OCI-LY3 (cell line): ENCODE results near the gene PRKCD.

Experiments used
- H2AFZ ChIP-seq: fragments of 200-600, 300-600 bp; shearing (Covaris generic); 2 replicates; pipeline ENCODE4 v1.6.0; 2014; ENCODE audit warnings: antibody characterized with exemption, low read depth, low read length
- H3K27ac ChIP-seq: fragments of 200-600, 300-600 bp; sonication (generic); 2 replicates; pipeline ENCODE4 v1.5.1; 2014; ENCODE audit warnings: mild to moderate bottlenecking, low read length, moderate library complexity, mixed read lengths
- H3K27me3 ChIP-seq: fragments of 200-600, 300-600 bp; sonication (generic); 2 replicates; pipeline ENCODE4 v1.6.1; 2014; ENCODE audit warnings: low read depth, low read length, mixed read lengths
- H3K36me3 ChIP-seq: fragments of 200-600, 300-600 bp; sonication (generic); replicated peaks from 2 replicates; pipeline ENCODE3; 2014; ENCODE audit warnings: low read depth, low read length, mixed read lengths
- H3K4me1 ChIP-seq: fragments of 300-600, 200-600 bp; sonication (generic); 2 replicates; pipeline ENCODE4 v1.6.1; 2014; ENCODE audit warnings: low read length, mixed read lengths
- H3K4me2 ChIP-seq: fragments of 200-600, 300-600 bp; sonication (generic); 2 replicates; pipeline ENCODE4 v1.6.1; 2014; ENCODE audit warnings: low read length, mixed read lengths
- H3K4me3 ChIP-seq: fragments of 300-600, 200-600 bp; sonication (generic); 2 replicates; pipeline ENCODE4 v1.5.1; 2014; ENCODE audit warnings: antibody characterized with exemption, mild to moderate bottlenecking, low read length, moderate library complexity
- H3K79me2 ChIP-seq: fragments of 300-600, 200-600 bp; shearing (Covaris generic); 2 replicates; pipeline ENCODE4 v1.6.1; 2014; ENCODE audit warnings: mild to moderate bottlenecking, low read length, mixed read lengths
- H3K9ac ChIP-seq: fragments of 300-600, 200-600 bp; shearing (Covaris generic); 2 replicates; pipeline ENCODE4 v1.6.0; 2014; ENCODE audit warnings: mild to moderate bottlenecking, low read length, moderate library complexity
- H3K9me3 ChIP-seq: fragments of 200-600, 300-600 bp; shearing (Covaris generic); 2 replicates; pipeline ENCODE4 v1.6.1; 2014; ENCODE audit warnings: low read length, mixed read lengths; ENCODE audit not compliant: insufficient read depth
- H4K20me1 ChIP-seq: fragments of 200-600, 300-600 bp; sonication (generic); 2 replicates; pipeline ENCODE4 v1.6.1; 2016; ENCODE audit warnings: low read length, mixed read lengths; ENCODE audit not compliant: insufficient read depth
- CTCF ChIP-seq: fragments of 200-600, 300-600 bp; sonication (generic); IDR thresholded peaks from 2 replicates; pipeline ENCODE4 v1.5.1; 2014; ENCODE audit warnings: antibody characterized with exemption, low read length, low read depth
- EZH2phosphoT487 ChIP-seq: fragments of 200-600 bp; shearing (Covaris generic); IDR thresholded peaks from 2 replicates; pipeline ENCODE4 v1.6.1; 2018; ENCODE audit warnings: antibody characterized with exemption, mixed run types, low read depth

PRKCD gene

DNA sequence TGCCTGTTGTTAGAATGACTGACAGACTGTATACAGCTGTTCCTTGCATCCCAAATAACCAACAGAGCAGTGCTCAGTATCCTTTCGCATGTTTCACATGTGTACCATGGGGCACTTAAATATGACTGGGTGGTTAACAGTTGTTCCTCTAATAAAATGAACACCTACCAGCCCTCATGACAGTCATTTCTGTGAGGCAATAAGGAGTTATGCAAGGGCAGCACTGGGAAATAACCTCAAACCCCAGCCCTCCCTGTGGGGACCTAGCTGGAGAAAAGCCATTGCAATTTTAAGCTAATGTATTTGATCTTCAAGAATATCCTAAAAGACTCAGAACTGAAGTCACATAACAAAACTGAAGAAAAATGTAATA lies 38.1 kb upstream of the PRKCD start:
- Histone ChIP-seq H2AFZ (no peak overlapping the region), H3K9ac (no peak overlapping the region), H3K27ac (no peak overlapping the region), H3K27me3 (no peaks in the 10 kb centered on the region), H4K20me1 (no peaks in the 10 kb centered on the region), H3K4me2 (no peak overlapping the region), H3K4me3 (no peak overlapping the region), H3K36me3 (peaks cover 70% of the 10 kb centered on the region), H3K9me3 (no peaks in the 10 kb centered on the region), H3K4me1 (no peaks in the 10 kb centered on the region), H3K79me2 (no peaks in the 10 kb centered on the region)
- TF ChIP-seq EZH2phosphoT487 = no peak
- no peak for TF ChIP-seq CTCF

DNA sequence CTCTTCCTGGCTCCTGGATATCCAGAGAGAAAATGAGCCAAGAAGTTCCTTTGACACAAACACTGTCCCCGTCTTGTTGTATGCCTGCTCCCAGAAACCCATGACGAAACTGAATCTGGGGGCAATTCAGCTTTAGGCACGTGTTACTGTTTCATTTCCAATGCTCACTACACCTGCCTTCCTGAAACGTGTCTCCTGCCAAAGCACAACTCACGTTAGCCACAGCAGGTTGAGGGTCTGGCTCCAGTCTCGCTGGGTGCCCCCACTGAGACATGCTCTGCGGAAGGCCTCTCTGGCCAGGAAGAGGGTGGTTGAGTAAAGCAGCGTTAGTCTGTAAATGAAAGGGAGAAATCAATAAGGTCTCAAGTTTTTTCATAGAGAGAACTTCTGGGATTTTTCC lies 37.5 kb upstream of the PRKCD start:
- Histone ChIP-seq H2AFZ (no peak overlapping the region), H3K9ac (no peak overlapping the region), H3K79me2 (peaks cover 5% of the 10 kb centered on the region), H4K20me1 (no peaks in the 10 kb centered on the region), H3K4me1 (no peaks in the 10 kb centered on the region), H3K9me3 (no peaks in the 10 kb centered on the region), H3K27me3 (no peaks in the 10 kb centered on the region), H3K4me3 (no peak overlapping the region), H3K36me3 (peaks cover 66% of the 10 kb centered on the region), H3K4me2 (no peak overlapping the region), H3K27ac (no peak overlapping the region)
- TF ChIP-seq CTCF (no peak), EZH2phosphoT487 (no peak)

GRCh38 chr3:53123953-53124352 lies 37.1 kb upstream of the PRKCD start:
- Histone ChIP-seq H3K36me3 (peaks cover 64% of the 10 kb centered on the region), H3K9ac (no peak overlapping the region), H3K4me1 (peaks cover 4% of the 10 kb centered on the region), H3K27ac (no peak overlapping the region), H3K4me2 (no peak overlapping the region), H3K27me3 (no peaks in the 10 kb centered on the region), H3K9me3 (no peaks in the 10 kb centered on the region), H2AFZ (no peak overlapping the region), H3K79me2 (peaks cover 10% of the 10 kb centered on the region), H3K4me3 (no peak overlapping the region), H4K20me1 (no peaks in the 10 kb centered on the region)
- TF ChIP-seq CTCF (no peak), EZH2phosphoT487 (no peak)

GRCh38 chr3:53126601-53127000 lies 34.4 kb upstream of the PRKCD start:
- no peak overlapping the region for H3K27ac ChIP-seq
- no peaks in the 10 kb centered on the region for H3K9me3 ChIP-seq
- TF ChIP-seq EZH2phosphoT487 (no peak), CTCF (no peak)
- peaks cover 41% of the 10 kb centered on the region for H3K36me3 ChIP-seq
- H2AFZ ChIP-seq = no peak overlapping the region
- H3K27me3 ChIP-seq = no peaks in the 10 kb centered on the region
- H3K79me2 ChIP-seq = peaks cover 23% of the 10 kb centered on the region
- no peaks in the 10 kb centered on the region for H4K20me1 ChIP-seq
- no peak overlapping the region for H3K4me3 ChIP-seq
- no peak overlapping the region for H3K4me2 ChIP-seq
- H3K9ac ChIP-seq = no peak overlapping the region
- H3K4me1 ChIP-seq = peaks cover 16% of the 10 kb centered on the region
